Measurements from ENCODE around the gene FYB2. TPM values are rescaled to one million over a fixed set of nuclear protein-coding genes. Genes with fewer than 3 reads are reported as not detected.

Gene FYB2
- total and polyA plus RNA-seq, 7 donors: 0.48 to 2.6 (median 1.1) TPM; not detected in 1

GRCh38 chr1:56773341-56774066 is 45.7 kb downstream of the FYB2 start:
- 70 to 85% (median 73%) methylated on average over 2 of the region's 2 CpGs for WGBS, 3 donors
- TF ChIP-seq, protein P1, sequence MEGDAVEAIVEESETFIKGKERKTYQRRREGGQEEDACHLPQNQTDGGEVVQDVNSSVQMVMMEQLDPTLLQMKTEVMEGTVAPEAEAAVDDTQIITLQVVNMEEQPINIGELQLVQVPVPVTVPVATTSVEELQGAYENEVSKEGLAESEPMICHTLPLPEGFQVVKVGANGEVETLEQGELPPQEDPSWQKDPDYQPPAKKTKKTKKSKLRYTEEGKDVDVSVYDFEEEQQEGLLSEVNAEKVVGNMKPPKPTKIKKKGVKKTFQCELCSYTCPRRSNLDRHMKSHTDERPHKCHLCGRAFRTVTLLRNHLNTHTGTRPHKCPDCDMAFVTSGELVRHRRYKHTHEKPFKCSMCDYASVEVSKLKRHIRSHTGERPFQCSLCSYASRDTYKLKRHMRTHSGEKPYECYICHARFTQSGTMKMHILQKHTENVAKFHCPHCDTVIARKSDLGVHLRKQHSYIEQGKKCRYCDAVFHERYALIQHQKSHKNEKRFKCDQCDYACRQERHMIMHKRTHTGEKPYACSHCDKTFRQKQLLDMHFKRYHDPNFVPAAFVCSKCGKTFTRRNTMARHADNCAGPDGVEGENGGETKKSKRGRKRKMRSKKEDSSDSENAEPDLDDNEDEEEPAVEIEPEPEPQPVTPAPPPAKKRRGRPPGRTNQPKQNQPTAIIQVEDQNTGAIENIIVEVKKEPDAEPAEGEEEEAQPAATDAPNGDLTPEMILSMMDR (IDR thresholded peaks at IDR 0.05): no peak
- ATAC-seq: no peak

GRCh38 chr1:56771717-56772116 is 47.5 kb downstream of the FYB2 start:
- no peaks in the 10 kb centered on the region for H3K9me3 ChIP-seq
- WGBS, 3 donors: 83 to 88% (median 86%) methylated on average over 3 of the region's 3 CpGs
- DNase-seq (no peak), ATAC-seq (no peak)
- no peak overlapping the region for H3K27ac ChIP-seq
- H3K36me3 ChIP-seq (ENCODE audit: insufficient read depth in 1 of 2, low read depth in 1 of 2): no peaks in the 10 kb centered on the region
- H3K4me1 ChIP-seq: no peaks in the 10 kb centered on the region
- intact Hi-C loops (cut with DNase I): no loop called here
- TF ChIP-seq, protein P1 (IDR thresholded peaks at IDR 0.05): no peak
- no peak overlapping the region for H3K4me3 ChIP-seq
- H3K27me3 ChIP-seq (ENCODE audit: insufficient read depth in 3 of 3, low read length in 2 of 3): peaks cover 0 to 8% (median 0%) of the 10 kb centered on the region in 3 donors

More at GRCh38 chr1:56773341-56774066, 45.7 kb downstream of the FYB2 start:
- intact Hi-C loops (cut with DNase I): no loop called here
- DNase-seq: no peak
- Histone ChIP-seq H3K4me3 (no peak overlapping the region), H3K27me3 (ENCODE audit: insufficient read depth in 3 of 3, low read length in 2 of 3) (no peaks in the 10 kb centered on the region), H3K36me3 (ENCODE audit: insufficient read depth in 1 of 2, low read depth in 1 of 2) (no peaks in the 10 kb centered on the region), H3K27ac (no peak overlapping the region), H3K4me1 (no peaks in the 10 kb centered on the region), H3K9me3 (no peaks in the 10 kb centered on the region)

DNA sequence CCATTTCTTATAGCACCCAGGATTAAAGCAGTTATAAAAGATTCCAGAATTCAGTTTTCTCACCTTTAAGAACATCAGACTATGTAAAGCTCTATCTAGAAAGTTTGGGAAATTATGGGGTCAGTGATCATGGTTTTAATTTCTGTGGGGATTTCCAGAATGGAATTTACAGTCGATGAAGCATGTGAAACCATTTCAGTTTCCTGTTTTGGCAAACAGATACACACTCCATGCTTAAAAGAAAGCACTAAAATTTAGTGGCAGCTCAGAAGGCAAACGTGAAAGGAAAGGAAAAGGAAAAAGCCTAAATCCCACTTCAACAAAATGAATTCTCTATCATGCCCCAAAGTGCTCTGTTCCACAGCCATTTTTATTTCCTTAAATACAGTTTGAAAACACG is 60.4 kb downstream of the FYB2 start:
- no peak overlapping the region for H3K4me3 ChIP-seq
- intact Hi-C loops (cut with DNase I): loop anchor here (1.0 to 5.0 kb wide), 2 partner anchors 63 to 64 kb away; no protein-coding TSS in a partner anchor
- DNase-seq (no peak), ATAC-seq (no peak)
- TF ChIP-seq, protein P1 (IDR thresholded peaks at IDR 0.05): no peak
- H3K27ac ChIP-seq: no peak overlapping the region
- H3K4me1 ChIP-seq: no peaks in the 10 kb centered on the region
- H3K27me3 ChIP-seq (ENCODE audit: insufficient read depth in 3 of 3, low read length in 2 of 3): no peaks in the 10 kb centered on the region
- no peaks in the 10 kb centered on the region for H3K36me3 ChIP-seq (ENCODE audit: insufficient read depth in 1 of 2, low read depth in 1 of 2)
- WGBS, 3 donors: 36 to 41% (median 36%) methylated on average over 3 of the region's 3 CpGs
- H3K9me3 ChIP-seq: no peaks in the 10 kb centered on the region

GRCh38 chr1:56758135-56758534 is 61.1 kb downstream of the FYB2 start:
- intact Hi-C loops (cut with DNase I): loop anchor here (1.0 to 5.0 kb wide), 2 partner anchors 63 to 64 kb away; no protein-coding TSS in a partner anchor
- no peaks in the 10 kb centered on the region for H3K27me3 ChIP-seq (ENCODE audit: insufficient read depth in 3 of 3, low read length in 2 of 3)
- H3K36me3 ChIP-seq (ENCODE audit: insufficient read depth in 1 of 2, low read depth in 1 of 2): no peaks in the 10 kb centered on the region
- peak; percentile 59 to 93 (median 80) for ATAC-seq
- DNase-seq: peak; percentile 18 to 59
- no peak overlapping the region for H3K4me3 ChIP-seq
- H3K27ac ChIP-seq: no peak overlapping the region
- H3K9me3 ChIP-seq: no peaks in the 10 kb centered on the region
- TF ChIP-seq, protein P1 (IDR thresholded peaks at IDR 0.05): peak; percentile 52
- no peaks in the 10 kb centered on the region for H3K4me1 ChIP-seq
